H9 (cell line): ENCODE data around the gene HUWE1. TPM values are rescaled to one million over a fixed set of nuclear protein-coding genes. Genes with fewer than 3 reads are reported as not detected.
"Not testable (repeated sequence)": the region's sequence is repeated elsewhere in the genome, so short reads cannot be mapped to it uniquely, and the experiment has no call there.

Experiments used
- DNase-seq: peaks from one replicate; pipeline ENCODE4 v3.0.0-alpha.2; 2017
- H2AFZ ChIP-seq: one replicate; pipeline ENCODE4 v1.6.1; 2013; ENCODE audit warnings: mild to moderate bottlenecking, low read length, control low read depth, moderate library complexity
- H2AK5ac ChIP-seq: 2 replicates; pipeline ENCODE4 v1.6.1; 2013; ENCODE audit warnings: low read length, control low read depth, mixed read lengths; ENCODE audit not compliant: insufficient read length
- H2BK120ac ChIP-seq: one replicate; pipeline ENCODE4 v1.6.1; 2013; ENCODE audit warnings: low read depth, mild to moderate bottlenecking, low read length, control low read depth, inconsistent platforms; ENCODE audit not compliant: poor library complexity, severe bottlenecking
- H2BK12ac ChIP-seq: 2 replicates; pipeline ENCODE4 v1.6.1; 2013; ENCODE audit warnings: low read length, control low read depth, mixed read lengths, low read depth; ENCODE audit not compliant: insufficient read length
- H2BK15ac ChIP-seq: 2 replicates; pipeline ENCODE4 v1.6.1; 2013; ENCODE audit warnings: low read depth, low read length, control low read depth
- H2BK20ac ChIP-seq: one replicate; pipeline ENCODE4 v1.6.1; 2013; ENCODE audit warnings: low read depth, mild to moderate bottlenecking, low read length, control low read depth, inconsistent platforms; ENCODE audit not compliant: poor library complexity, severe bottlenecking
- H2BK5ac ChIP-seq: 2 replicates; pipeline ENCODE4 v1.6.1; 2013; ENCODE audit warnings: low read length, control low read depth, mixed read lengths; ENCODE audit not compliant: insufficient read length
- H3K14ac ChIP-seq: 2 replicates; pipeline ENCODE4 v1.6.1; 2013; ENCODE audit warnings: low read length, control low read depth; ENCODE audit not compliant: insufficient read depth
- H3K18ac ChIP-seq: 2 replicates; pipeline ENCODE4 v1.6.1; 2013; ENCODE audit warnings: low read depth, mild to moderate bottlenecking, mixed read lengths, low read length, control low read depth; ENCODE audit not compliant: insufficient read length
- H3K23ac ChIP-seq: 2 replicates; pipeline ENCODE4 v1.6.1; 2013; ENCODE audit warnings: low read length, control low read depth, mixed read lengths, low read depth; ENCODE audit not compliant: insufficient read length
- H3K23me2 ChIP-seq: 2 replicates; pipeline ENCODE4 v1.6.1; 2013; ENCODE audit warnings: low read depth, mild to moderate bottlenecking, mixed read lengths, low read length, control low read depth; ENCODE audit not compliant: insufficient read length, poor library complexity, severe bottlenecking
- H3K27ac ChIP-seq: 2 replicates; pipeline ENCODE4 v1.5.1; 2013; ENCODE audit warnings: low read length, control low read depth, mixed read lengths, low read depth; ENCODE audit not compliant: insufficient read length
- H3K27me3 ChIP-seq: 2 replicates; pipeline ENCODE4 v1.6.1; 2013; ENCODE audit warnings: low read length, control low read depth, inconsistent platforms; ENCODE audit not compliant: insufficient read depth
- H3K4ac ChIP-seq: 2 replicates; pipeline ENCODE4 v1.6.1; 2013; ENCODE audit warnings: low read depth, mild to moderate bottlenecking, control low read depth, inconsistent platforms, low read length, moderate library complexity
- H3K4me1 ChIP-seq: 2 replicates; pipeline ENCODE4 v1.6.1; 2013; ENCODE audit warnings: low read length, control low read depth, inconsistent platforms; ENCODE audit not compliant: insufficient read depth
- H3K4me2 ChIP-seq: 2 replicates; pipeline ENCODE4 v1.6.1; 2013; ENCODE audit warnings: low read length, control low read depth, mixed read lengths; ENCODE audit not compliant: insufficient read length, insufficient read depth
- H3K56ac ChIP-seq: 2 replicates; pipeline ENCODE4 v1.6.1; 2013; ENCODE audit warnings: low read depth, mild to moderate bottlenecking, mixed read lengths, low read length, control low read depth; ENCODE audit not compliant: insufficient read length
- H3K79me1 ChIP-seq: 2 replicates; pipeline ENCODE4 v1.6.1; 2013; ENCODE audit warnings: low read depth, mild to moderate bottlenecking, moderate library complexity, low read length, control low read depth, inconsistent platforms; ENCODE audit not compliant: insufficient read depth, poor library complexity, severe bottlenecking
- H3K79me2 ChIP-seq: 2 replicates; pipeline ENCODE4 v1.6.1; 2013; ENCODE audit warnings: low read length, control low read depth, inconsistent platforms; ENCODE audit not compliant: insufficient read depth
- H3K9ac ChIP-seq: 2 replicates; pipeline ENCODE4 v1.6.1; 2013; ENCODE audit warnings: low read length, control low read depth, mixed read lengths; ENCODE audit not compliant: insufficient read length; ENCODE audit errors: extremely low read depth
- H3K9me3 ChIP-seq: one replicate; pipeline ENCODE4 v1.6.1; 2013; ENCODE audit warnings: low read depth, low read length, inconsistent platforms; ENCODE audit not compliant: control insufficient read depth
- H3T11ph ChIP-seq: one replicate; pipeline ENCODE4 v1.6.1; 2013; ENCODE audit warnings: mild to moderate bottlenecking, low read length, control low read depth, inconsistent platforms
- H4K20me1 ChIP-seq: one replicate; pipeline ENCODE4 v1.6.1; 2013; ENCODE audit not compliant: control insufficient read depth, insufficient read length, insufficient read depth
- H4K5ac ChIP-seq: 2 replicates; pipeline ENCODE4 v1.6.1; 2013; ENCODE audit warnings: low read depth, mild to moderate bottlenecking, mixed read lengths, low read length, control low read depth; ENCODE audit not compliant: insufficient read length
- H4K8ac ChIP-seq: replicated peaks from 2 replicates; pipeline ENCODE4 v1.6.1; 2013; ENCODE audit warnings: low read length, control low read depth, mixed read lengths, low read depth; ENCODE audit not compliant: insufficient read length
- H4K91ac ChIP-seq: 2 replicates; pipeline ENCODE4 v1.6.1; 2013; ENCODE audit warnings: low read depth, mild to moderate bottlenecking, moderate library complexity, mixed read lengths, low read length, control low read depth; ENCODE audit not compliant: insufficient read length
- H3K27ac Mint-ChIP-seq, 3 experiments: 2 replicates in 2 of 3; 3 replicates in 1 of 3; pipeline ENCODE4 v1.8.0; 2020 to 2021; ENCODE audit warnings: mixed read lengths in 3 of 3, mild to moderate bottlenecking in 1 of 3, moderate library complexity in 1 of 3
- H3K27me3 Mint-ChIP-seq: 2 replicates; pipeline ENCODE4 v1.8.0; 2021; ENCODE audit warnings: low read depth, mild to moderate bottlenecking, moderate library complexity, mixed read lengths
- H3K36me3 Mint-ChIP-seq, 3 experiments: 2 replicates in 2 of 3; 3 replicates in 1 of 3; pipeline ENCODE4 v1.8.0; 2020 to 2021; ENCODE audit warnings: low read depth in 3 of 3, mixed read lengths in 3 of 3; ENCODE audit not compliant: insufficient read depth in 1 of 3
- H3K4me1 Mint-ChIP-seq, 2 experiments: 2 replicates each; pipeline ENCODE4 v1.8.0; 2020; ENCODE audit warnings: mixed read lengths in 2 of 2
- H3K4me3 Mint-ChIP-seq, 2 experiments: 2 replicates in 1 of 2; 3 replicates in 1 of 2; pipeline ENCODE4 v1.8.0; 2020 to 2021; ENCODE audit warnings: mild to moderate bottlenecking in 2 of 2, mixed read lengths in 2 of 2, moderate library complexity in 1 of 2
- H3K9me3 Mint-ChIP-seq, 2 experiments: 2 replicates in 1 of 2; 3 replicates in 1 of 2; pipeline ENCODE4 v1.8.0; 2020; ENCODE audit warnings: mild to moderate bottlenecking in 2 of 2, mixed read lengths in 2 of 2, moderate library complexity in 1 of 2
- CTCF ChIP-seq: fragments of 200-600 bp; sonication (generic); conservative IDR thresholded peaks from 3 replicates; pipeline ENCODE4 v1.8.0; 2021; ENCODE audit warnings: antibody characterized with exemption, mild to moderate bottlenecking
- WGBS: extraction: QIAGEN DNeasy Blood & Tissue Kit; methylation state at CpG from one replicate; pipeline ENCODE4 v1.1.7; 2013; ENCODE audit warnings: missing lambda C conversion rate, low lambda C conversion rate, mixed read lengths; ENCODE audit not compliant: insufficient read length; ENCODE audit errors: extremely low coverage; 5-methylcytosine and 5-hydroxymethylcytosine counted together
- total RNA-seq: library from RNA; stranded (reverse); gene quantifications from 2 replicates; pipeline ENCODE4 v1.2.1, GENCODE V29; 2021

The HUWE1 gene
- total RNA-seq, 1 experiment from 2014 or later, result 230 TPM

- H3K14ac ChIP-seq, result no peak overlapping the region
- no peaks in the 10 kb centered on the region for H3K79me1 ChIP-seq
- no peaks in the 10 kb centered on the region for H3K27me3 Mint-ChIP-seq
- TF ChIP-seq CTCF, result no peak
- WGBS, result no CpG with 5 or more reads among the region's 8 CpGs
- H2BK12ac ChIP-seq, result no peak overlapping the region
- H3K9ac ChIP-seq, result no peak overlapping the region
- H4K91ac ChIP-seq, result no peak overlapping the region
- no peak overlapping the region for H3T11ph ChIP-seq
- no peak overlapping the region for H3K18ac ChIP-seq
- no peak overlapping the region for H3K23ac ChIP-seq
- peaks cover 68 to 97% (median 87%) of the 10 kb centered on the region in 3 experiments for H3K36me3 Mint-ChIP-seq
- no peak overlapping the region for H4K5ac ChIP-seq
- H3K23me2 ChIP-seq, result no peaks in the 10 kb centered on the region
- H3K9me3 Mint-ChIP-seq, result peaks cover 77 to 81% of the 10 kb centered on the region in 2 experiments
- no peak overlapping the region for H2BK5ac ChIP-seq
- DNase-seq, result no peak
- no peak overlapping the region for H3K4me3 Mint-ChIP-seq
- no peak overlapping the region for H2AK5ac ChIP-seq
- no peaks in the 10 kb centered on the region for H3K4me1 Mint-ChIP-seq
- no peak overlapping the region; a peak in 1 of 7 replicates for H3K27ac Mint-ChIP-seq
- H3K27me3 ChIP-seq, result no peaks in the 10 kb centered on the region
- H3K4me2 ChIP-seq, result no peak overlapping the region
- no peak overlapping the region for H2BK15ac ChIP-seq
- H3K27ac ChIP-seq, result no peak overlapping the region
- no peak overlapping the region for H2AFZ ChIP-seq
- no peak overlapping the region for H3K4ac ChIP-seq
- H4K8ac ChIP-seq, result no peak overlapping the region
- H2BK20ac ChIP-seq, result no peak overlapping the region
- no peaks in the 10 kb centered on the region for H3K4me1 ChIP-seq
- H4K20me1 ChIP-seq, result no peaks in the 10 kb centered on the region
- H3K9me3 ChIP-seq, result peaks cover 41% of the 10 kb centered on the region
- no peaks in the 10 kb centered on the region for H3K79me2 ChIP-seq
- no peak overlapping the region for H2BK120ac ChIP-seq
- no peak overlapping the region for H3K56ac ChIP-seq
These were observed 147.7 kb downstream of the HUWE1 start for GRCh38 chrX:53538781-53539180.

- Mint-ChIP-seq H3K36me3 (peaks cover 45 to 61% (median 54%) of the 10 kb centered on the region in 3 experiments), H3K9me3 (peaks cover 78 to 83% of the 10 kb centered on the region in 2 experiments), H3K27ac (peak overlapping the region in 1 of 3 experiments; percentile 71; a peak in 3 of 7 replicates), H3K4me1 (peaks cover 0 to 14% of the 10 kb centered on the region in 2 experiments; a peak in 2 of 4 replicates)
- not testable (repeated sequence) for H4K8ac ChIP-seq, H2AFZ ChIP-seq, H3K27me3 Mint-ChIP-seq, H2BK20ac ChIP-seq, H3K4ac ChIP-seq, H3K27ac ChIP-seq, DNase-seq, H3K4me3 Mint-ChIP-seq, H3K9ac ChIP-seq, H3K23ac ChIP-seq, H2BK12ac ChIP-seq, H3T11ph ChIP-seq, H4K91ac ChIP-seq, H2BK120ac ChIP-seq, H2AK5ac ChIP-seq, H3K79me1 ChIP-seq, H3K18ac ChIP-seq, H3K56ac ChIP-seq, H2BK5ac ChIP-seq, H3K23me2 ChIP-seq, H3K4me1 ChIP-seq, H2BK15ac ChIP-seq, H4K20me1 ChIP-seq, H3K14ac ChIP-seq, H3K27me3 ChIP-seq, H3K79me2 ChIP-seq, H4K5ac ChIP-seq, H3K4me2 ChIP-seq
- peaks cover 59% of the 10 kb centered on the region for H3K9me3 ChIP-seq
- no CpG with 5 or more reads among the region's 21 CpGs for WGBS
These were observed 155.1 kb downstream of the HUWE1 start for GRCh38 chrX:53531255-53531966.
